ENCODE measurements around the gene OSMR.
A peak's percentile ranks its signal among the peaks of the same experiment; 100 is the strongest.

The OSMR gene

DNA sequence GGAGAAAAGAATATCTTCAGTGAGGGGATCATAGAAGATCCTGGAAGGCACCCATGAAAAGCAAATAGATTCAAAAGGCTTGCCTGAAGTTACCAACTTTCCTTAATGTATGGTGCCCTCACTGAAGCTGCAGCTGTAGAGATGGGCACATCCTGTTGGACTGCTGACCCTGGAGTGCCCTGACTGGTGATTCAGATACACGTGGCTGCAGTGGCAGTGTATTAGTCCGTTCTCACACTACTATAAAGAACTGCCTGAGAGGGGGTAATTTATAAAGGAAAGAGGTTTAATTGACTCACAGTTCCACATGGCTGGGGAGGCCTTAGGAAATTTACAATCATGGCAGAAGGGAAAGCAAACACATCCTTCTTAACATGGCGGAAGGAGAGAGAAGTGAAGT is 80.3 kb downstream of the OSMR start:
- DNase-seq (ENCODE audit: low read depth) = peak; percentile 65

GRCh38 chr5:38927470-38927869 is 81.7 kb downstream of the OSMR start:
- DNase-seq (ENCODE audit: low read depth) = no peak

DNA sequence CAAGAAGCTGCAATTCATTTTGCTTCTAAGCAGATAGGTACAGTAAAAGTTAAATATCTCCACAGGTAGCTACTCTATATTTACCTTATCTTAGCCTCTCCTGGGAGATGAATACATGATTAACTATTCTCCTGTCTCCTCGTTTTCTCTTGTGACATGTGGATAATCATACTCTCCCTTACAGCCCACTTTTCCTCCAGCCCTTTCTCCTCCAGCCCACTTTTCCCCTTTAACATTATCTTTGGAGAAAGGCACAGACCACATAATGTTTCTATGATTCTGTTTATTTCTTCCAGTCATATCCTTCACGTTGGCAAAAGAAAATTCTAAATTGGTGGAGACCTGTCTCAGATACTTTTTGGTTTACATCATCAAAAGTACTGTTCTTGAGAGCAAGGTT is 84.0 kb downstream of the OSMR start:
- no peak for DNase-seq (ENCODE audit: low read depth)

DNA sequence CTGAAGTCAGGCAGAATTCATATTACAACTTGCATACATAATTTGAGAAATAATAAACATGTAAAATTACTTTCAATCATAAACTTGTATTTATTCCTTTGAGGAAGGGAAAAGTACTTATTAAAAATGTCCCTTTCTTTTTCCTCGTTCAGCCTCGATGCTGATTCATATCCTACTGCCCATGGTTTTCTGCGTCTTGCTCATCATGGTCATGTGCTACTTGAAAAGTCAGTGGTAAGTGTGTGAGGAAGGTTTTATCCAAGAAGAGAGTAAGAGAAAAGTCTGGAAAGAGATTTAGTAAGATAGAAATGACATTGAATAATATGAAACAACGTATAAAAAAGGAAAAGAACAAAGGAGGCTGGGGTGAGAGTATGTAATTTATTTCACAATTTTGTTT is 85.9 kb downstream of the OSMR start:
- peak; percentile 58 for DNase-seq (ENCODE audit: low read depth)

DNA sequence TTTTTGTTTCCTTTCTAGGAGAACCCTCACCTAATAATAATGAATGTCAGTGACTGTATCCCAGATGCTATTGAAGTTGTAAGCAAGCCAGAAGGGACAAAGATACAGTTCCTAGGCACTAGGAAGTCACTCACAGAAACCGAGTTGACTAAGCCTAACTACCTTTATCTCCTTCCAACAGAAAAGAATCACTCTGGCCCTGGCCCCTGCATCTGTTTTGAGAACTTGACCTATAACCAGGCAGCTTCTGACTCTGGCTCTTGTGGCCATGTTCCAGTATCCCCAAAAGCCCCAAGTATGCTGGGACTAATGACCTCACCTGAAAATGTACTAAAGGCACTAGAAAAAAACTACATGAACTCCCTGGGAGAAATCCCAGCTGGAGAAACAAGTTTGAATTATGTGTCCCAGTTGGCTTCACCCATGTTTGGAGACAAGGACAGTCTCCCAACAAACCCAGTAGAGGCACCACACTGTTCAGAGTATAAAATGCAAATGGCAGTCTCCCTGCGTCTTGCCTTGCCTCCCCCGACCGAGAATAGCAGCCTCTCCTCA is 87.1 kb downstream of the OSMR start:
- no peak for DNase-seq (ENCODE audit: low read depth)

GRCh38 chr5:38935437-38935836 is 89.6 kb downstream of the OSMR start:
- no peak for DNase-seq (ENCODE audit: low read depth)

GRCh38 chr5:38936269-38936668 is 90.5 kb downstream of the OSMR start:
- DNase-seq (ENCODE audit: low read depth) = no peak

DNA sequence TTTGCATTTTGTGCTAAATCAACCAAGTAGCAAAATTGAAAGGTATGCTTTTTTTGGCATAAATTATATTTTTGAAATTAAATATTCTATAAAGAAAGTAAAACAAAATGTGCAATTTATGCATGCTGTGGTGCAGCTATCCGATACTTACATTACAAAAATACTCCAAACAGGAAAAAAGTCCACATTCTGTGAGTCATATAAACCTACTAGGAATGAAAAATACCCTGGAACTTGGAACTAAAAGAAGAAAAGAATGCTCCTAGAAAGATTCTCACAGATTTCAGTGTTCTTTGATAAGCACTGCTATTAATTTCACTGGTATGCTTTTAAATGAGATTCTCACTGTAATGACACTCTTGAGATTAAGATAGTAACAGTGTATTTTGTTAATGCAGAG is 92.6 kb downstream of the OSMR start:
- peak; percentile 44 for DNase-seq (ENCODE audit: low read depth)

GRCh38 chr5:38938973-38939372 is 93.2 kb downstream of the OSMR start:
- no peak for DNase-seq (ENCODE audit: low read depth)

DNA sequence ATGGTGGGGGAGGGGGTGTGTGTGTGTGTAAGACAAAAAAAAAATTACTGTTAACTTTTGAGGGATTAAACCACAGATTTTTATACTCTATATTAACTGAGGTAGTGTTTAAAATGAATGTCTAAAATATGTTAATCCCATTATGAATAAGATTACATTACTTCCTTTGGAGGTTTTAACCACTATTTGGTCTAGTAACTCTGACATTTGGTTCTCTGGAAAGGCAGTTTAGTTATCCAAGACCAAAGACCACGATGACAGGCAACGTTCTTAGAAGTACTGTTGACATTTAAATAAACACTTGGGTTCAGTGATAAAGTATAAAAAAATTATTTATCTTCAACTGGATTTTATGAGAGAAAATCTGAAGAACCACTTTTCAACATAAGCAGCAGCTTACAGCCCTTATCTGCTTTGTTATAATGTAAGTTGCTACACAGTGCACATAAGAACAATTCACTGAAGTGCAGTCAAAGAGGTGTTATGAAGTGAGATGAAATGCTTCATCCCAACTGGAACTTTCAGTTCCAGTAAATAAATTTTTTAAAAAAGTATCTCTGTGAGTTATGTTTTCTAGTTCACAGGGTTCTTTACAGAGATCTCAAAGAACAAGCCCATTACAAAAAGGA is 94.5 kb downstream of the OSMR start:
- DNase-seq (ENCODE audit: low read depth) = peak; percentile 50

DNA sequence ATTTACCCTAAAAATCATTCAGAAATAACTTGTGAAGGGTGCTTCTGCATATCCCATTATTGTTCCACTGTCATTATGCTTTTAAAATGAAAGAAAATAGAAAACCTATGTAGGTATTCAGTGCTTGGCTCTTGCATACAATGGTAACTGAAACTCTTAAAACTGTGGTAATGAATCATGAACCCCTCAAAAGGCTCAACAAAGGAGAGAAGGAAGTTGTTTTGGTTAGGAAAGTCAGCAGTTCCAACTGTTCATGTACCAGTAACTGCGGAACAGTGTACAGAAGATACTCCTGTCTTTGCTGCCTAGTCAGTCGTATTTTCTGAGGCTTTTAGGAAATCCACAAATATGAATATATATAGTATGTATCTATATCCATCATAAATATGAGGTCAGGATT is 96.1 kb downstream of the OSMR start:
- no peak for DNase-seq (ENCODE audit: low read depth)

DNA sequence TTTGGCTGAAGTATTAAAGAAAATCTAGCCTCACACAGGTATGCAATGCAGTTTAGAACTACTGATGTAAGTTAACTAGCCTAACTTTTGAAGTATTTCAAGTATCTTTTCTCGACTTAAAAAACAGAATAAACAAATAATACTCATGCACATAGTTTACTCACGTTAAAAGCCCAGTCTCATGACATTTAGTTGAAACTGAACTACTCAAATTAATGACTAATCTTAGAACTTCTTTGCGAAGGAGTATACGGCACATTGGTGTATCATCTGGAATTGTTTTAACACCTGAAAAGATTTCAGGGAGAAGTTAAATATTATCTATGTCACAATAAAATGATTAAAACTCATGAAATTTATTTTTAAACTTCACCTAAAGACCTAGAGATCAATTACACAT is 98.5 kb downstream of the OSMR start:
- no peak for DNase-seq (ENCODE audit: low read depth)

GRCh38 chr5:38948501-38948900 is 102.7 kb downstream of the OSMR start:
- peak; percentile 76 for DNase-seq (ENCODE audit: low read depth)

- peak; percentile 62 for DNase-seq (ENCODE audit: low read depth)
Observed at GRCh38 chr5:38953426-38954012, 107.7 kb downstream of the OSMR start.

DNA sequence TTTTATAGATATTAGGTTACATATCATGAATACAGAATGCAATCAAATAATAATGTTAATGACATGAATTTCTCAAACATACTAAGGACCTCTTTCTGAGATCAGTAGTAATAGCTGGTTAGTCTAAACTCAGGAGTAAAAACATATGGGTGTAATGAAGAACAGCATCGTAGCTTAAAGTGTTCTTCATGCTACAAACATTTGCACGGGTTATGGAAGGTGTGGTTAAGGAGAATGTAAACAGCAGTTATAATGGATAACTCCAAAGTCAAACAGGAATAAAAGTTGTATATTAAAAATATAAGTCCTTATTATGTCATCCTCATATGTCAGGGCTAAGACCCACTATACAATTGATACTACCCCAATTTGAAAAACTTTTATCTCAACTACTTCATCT is 115.9 kb downstream of the OSMR start:
- no peak for DNase-seq (ENCODE audit: low read depth)

GRCh38 chr5:38968665-38969064 is 122.9 kb downstream of the OSMR start:
- DNase-seq (ENCODE audit: low read depth) = no peak

GRCh38 chr5:38978036-38978435 is 132.2 kb downstream of the OSMR start:
- no peak for DNase-seq (ENCODE audit: low read depth)

DNA sequence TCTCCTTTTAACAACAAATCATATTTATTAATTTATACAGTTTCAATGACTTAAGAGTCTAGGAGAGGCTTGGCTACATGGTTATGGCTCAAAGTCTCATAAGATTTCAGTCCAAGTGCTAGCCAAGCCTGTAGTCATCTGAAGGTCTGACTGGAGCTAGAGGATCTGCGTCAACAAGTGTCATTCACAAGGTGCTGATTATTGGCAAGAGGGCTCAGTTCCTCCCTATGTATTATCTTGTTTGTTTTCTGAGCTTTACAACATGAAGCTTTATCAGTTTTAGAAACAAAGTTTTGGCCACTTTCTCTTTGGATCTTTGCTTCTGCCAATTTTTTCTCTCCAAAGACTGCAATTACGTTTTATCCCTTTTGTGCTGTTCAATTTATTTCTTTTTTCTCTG is 133.7 kb downstream of the OSMR start:
- DNase-seq (ENCODE audit: low read depth) = no peak
